ENCODE data around the gene SHANK3. TPM values are rescaled to one million over a fixed set of nuclear protein-coding genes. Genes with fewer than 3 reads are reported as not detected.
"Not testable (repeated sequence)": the region's sequence is repeated elsewhere in the genome, so short reads cannot be mapped to it uniquely, and the experiment has no call there.

Gene SHANK3
- 95.7 TPM for total RNA-seq
- long read RNA-seq, partial matches to known transcripts: 0 of 23 reads
- long read RNA-seq, other reads (novel, unspliced or antisense): 23 of 23 reads

GRCh38 chr22:50672471-50673230, at the start of gene SHANK3:
Gene SHANK3, plus strand, starts transcription at chr22:50672823.
- DNase-seq (ENCODE audit: low spot score): peak; percentile 89

DNA sequence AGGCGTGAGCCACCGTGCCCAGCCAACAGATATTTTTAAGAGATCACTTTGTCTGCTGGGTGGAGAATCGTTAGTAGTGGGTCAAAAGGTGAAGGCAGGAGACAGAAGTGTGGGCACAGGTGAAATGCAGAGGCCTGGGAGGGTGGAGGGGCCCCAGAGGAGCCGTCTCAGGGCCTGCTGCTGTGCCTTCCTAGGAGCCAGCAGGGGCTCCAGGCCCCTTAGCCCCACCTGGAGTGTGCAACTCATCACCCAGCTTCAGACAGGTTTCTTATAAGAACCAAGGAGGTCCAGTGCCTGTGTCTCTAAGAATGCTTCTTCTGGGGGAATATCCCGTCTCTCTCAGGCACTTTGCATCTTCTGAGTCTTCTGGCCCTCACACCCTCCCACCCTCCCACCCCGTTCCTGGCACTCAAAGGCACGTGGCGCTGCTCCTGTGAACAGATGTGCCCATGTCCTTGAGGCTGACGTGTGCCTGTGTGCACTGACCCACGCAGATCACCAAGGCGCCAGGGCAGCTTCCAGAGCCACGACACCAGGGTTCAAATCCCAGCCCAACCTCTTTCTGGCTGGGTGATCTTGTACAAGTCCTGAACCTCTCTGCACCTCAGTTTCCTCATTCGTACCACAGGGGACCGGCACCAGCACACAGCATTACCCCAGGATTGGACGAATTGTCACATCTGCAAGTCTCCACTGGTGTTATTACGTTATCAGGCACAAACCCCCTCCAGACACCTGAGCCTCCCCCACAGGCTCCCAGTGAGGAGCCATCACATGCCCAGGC, 48.1 kb upstream of the SHANK3 start:
- DNase-seq (ENCODE audit: low spot score): no peak

DNA sequence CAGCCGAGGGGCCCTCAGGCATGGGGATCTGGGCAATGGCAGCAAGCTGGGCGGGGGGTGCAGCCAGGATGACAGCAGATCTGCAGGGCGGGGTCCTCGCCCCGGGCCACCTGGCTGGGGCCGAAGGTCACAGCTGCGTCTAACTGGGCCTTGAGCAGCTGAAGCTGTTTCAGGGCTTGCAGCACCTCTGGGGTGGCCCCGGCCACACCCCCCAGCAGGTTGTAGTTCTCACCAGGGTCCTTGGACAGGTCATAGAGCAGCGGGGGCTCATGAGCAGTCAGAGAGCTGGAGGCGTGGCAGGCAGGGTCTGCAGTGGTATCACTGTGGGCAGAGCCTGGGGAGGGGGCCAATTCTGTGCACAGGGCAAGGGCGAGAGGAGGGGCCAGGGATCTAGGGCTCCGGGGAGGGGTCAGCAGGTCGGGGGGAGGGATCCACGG, 47.5 kb upstream of the SHANK3 start:
- peak; percentile 86 for DNase-seq (ENCODE audit: low spot score)

GRCh38 chr22:50625568-50626313, 46.9 kb upstream of the SHANK3 start:
- DNase-seq (ENCODE audit: low spot score): peak; percentile 88

DNA sequence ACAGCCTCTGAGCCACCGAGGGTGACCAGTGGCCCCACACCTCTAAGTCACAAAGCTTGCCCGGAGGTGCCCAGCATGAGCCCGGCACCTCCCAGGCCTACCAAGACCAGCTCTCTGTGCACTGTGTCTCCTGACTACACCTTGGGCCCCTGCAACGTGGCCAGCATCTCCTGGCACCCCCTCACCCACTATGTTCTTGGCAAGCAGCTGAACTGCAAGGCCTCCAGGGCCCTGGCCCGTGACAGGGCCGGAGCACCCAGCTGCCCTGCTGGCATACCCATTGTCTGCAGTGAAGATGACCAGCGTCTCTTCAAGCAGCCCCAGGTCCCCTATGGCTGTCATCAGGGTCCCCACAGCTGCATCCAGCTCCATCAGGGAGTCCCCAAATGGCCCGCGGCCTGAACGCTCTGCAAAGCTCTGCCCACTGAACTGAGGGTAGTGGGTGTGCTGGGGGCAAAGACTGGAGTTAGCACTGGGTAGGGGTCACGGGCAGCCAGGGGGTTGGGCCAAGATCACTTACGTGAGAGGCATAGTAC, 46.2 kb upstream of the SHANK3 start:
- peak; percentile 86 for DNase-seq (ENCODE audit: low spot score)

DNA sequence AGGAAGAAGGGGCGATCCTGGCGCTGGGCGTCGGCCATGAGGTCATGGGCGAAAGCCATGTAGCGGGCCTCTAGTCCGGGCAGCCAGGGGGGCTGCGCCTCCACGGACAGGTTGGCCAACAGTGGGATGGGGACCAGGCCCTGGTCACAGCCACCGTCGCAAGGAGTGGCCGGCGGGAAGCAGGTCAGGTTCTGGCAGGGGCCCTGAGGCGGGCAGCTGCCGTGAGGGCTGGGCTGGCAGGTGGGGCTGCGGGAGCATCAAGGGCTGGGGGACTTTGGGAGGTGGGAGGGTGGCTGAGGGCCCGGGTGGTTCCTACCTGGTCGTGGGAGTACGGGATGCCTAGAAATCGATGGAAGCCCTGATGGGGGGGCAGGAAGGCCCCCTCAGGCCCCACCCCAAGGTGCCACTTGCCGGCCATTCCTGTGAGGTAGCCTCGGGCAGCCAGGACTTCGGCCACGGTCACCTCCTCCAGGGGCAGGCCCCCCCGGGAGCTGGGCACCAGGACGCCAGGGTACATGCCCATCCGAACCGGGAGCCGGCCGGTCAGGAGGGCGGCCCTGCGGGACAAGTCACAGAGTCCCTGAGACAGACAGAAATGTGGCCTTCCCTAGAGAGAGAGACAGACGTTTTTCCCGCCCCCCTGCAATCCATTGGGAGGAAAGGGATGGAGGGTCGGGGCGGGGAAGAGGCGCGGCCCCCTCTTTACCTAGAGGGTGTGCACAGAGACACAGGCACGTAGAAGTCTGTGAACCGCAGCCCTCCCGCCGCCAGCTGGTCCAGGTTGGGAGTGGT, 45.6 kb upstream of the SHANK3 start:
- DNase-seq (ENCODE audit: low spot score): peak; percentile 86

DNA sequence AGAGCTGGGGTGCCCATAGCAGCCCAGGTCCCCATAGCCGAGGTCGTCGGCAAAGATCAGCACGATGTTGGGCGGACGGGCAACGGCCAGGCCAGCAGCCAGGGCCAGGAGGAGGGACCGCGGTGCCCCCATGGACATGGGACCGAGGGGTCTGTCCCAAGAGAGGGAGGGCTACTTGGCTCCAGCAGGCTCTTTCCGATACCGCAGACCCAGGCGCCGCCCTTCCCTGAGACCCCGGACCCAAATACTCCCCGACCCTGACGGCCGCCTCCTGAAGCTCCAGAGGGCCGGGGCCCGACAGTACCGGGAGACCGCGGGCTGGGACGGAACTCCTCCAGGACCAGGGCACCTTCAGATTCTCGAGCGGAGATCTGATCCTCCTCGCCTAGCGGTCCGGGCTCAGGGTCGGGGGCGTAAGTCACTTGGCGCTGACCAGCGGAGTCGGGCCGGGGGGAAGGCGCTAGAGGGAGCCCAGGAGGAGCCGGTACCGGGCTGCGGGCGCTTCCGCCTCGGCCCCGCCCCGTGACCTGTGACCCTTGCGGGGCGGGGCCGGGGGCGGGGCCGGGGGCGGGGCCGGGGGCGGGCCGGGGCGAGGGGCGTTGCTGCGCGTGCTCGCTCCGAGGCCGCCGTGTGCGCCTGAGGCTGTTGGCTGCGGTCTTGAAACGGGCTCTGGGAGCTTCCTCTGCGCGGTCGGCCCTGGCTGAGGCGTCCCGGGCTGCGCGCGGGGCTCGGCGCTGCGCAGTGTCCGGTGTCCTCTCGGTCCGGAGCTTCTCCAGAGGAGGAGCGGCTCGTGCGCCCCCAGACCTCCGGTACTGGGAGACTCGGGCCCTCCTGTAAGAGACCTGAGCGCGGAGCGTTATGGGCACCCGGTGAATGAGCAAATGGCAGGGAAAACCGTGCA, 44.7 kb upstream of the SHANK3 start, which contains the start of gene ARSA:
Gene ARSA, minus strand, starts transcription at position 511 of the 901 bp plus-strand sequence. Its CDS starts 373 bp downstream, at position 138.
- no peak for DNase-seq (ENCODE audit: low spot score)

DNA sequence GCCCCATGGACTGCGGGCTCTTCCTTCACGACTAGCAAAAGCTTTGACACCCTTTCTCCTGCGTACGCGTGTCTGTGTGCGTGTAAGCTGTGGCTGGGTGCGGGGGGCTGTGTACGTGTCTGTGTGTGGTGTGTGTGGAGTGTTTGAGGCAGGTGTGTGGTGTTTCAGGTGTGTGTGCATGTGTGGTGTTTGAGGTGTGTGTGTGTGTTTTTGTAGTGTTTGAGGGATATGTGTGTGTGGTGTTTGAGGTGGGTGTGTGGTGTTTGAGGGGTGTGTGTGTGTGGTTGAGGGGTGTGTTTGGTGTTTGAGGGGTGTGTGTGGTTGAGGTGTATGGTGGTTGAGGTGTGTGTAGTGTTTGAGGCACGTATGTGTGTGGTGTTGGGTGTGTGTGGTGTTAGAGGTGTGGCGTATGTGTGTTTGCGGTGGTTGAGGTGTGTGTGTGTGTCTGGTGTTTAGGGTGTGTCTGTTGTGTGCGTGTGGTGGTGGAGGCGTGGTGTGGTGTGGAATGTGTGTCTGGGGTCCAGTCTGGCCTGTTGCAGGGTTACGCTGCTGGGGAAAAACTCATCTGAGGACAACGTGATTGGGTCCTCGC, 44.0 kb upstream of the SHANK3 start:
- DNase-seq (ENCODE audit: low spot score): no peak

DNA sequence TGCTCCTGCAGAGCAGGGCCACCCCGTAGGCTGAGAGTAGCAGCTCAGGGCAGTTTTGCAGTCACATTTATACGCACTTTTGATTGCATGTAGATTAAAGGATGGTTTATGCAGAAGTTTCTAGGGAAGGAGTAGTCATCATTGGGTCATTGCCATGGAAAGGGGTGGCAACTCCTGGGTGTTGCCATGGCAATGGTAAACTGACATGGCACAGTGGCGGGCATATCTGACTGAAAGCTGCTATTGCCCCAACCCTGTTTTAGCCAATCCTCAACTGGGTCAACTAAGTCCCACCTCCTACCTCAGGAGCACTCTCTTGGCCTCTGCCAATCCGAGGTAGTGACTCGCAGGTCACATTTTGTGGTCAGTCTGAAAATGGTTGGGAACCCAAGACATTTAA, 42.2 kb upstream of the SHANK3 start:
- DNase-seq (ENCODE audit: low spot score): no peak

DNA sequence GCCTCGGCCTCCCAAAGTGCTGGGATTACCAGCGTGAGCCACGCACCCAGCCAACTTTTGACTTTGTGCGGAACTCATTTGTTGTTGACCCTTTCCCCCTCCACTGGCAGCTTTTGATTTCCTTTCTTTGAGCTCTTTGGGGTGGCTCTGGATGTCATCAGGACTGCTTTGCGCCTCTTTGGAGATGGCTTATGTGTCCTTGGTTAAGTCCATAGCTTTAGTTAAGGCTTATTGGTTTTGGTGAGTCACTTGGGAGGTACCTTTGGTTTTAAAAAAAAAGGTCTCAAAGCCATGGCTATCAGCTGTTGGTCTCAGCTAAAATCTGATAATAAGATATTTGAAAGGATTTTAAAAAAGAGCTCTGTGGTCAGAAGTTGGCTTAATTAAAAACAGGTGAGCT, 39.5 kb upstream of the SHANK3 start:
- DNase-seq (ENCODE audit: low spot score): no peak

GRCh38 chr22:50633771-50634170, 38.9 kb upstream of the SHANK3 start:
- no peak for DNase-seq (ENCODE audit: low spot score)

DNA sequence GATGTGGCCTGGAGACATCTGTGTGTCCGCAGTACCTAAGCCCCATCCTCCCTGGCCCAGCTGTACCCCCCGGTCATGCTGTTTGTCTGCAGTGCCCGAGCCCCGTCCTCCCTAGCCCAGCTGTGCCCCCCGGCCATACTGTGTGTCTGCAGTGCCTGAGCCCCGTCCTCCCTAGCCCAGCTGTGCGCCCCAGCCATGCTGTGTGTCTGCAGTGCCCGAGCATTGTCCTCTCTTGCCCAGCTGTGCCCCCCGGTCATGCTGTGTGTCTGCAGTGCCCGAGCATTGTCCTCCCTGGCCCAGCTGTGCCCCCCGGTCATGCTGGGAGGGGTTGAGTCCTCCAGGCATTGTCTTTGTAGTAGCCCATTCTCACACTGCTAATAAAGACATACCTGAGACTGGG, 37.0 kb upstream of the SHANK3 start:
- DNase-seq (ENCODE audit: low spot score): no peak

DNA sequence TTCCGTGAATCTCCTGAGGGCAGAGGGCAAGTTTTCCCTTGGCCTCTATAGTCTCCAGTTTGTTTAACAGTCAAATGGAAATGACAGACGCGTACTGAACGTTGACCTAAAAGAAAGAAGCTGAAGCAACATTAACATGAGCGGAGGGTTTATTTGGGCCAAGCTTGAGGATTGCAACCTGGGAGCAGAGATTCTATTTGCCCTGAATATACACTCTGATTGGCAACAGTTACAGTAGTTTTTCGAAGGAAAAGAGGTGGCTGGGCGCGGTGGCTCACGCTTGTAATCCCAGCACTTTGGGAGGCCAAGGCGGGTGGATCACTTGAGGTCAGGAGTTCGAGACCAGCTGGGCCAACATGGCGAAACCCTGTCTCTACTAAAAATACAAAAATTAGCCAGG, 32.3 kb upstream of the SHANK3 start:
- DNase-seq (ENCODE audit: low spot score): not testable (repeated sequence)

GRCh38 chr22:50640857-50641647, 31.6 kb upstream of the SHANK3 start:
- no peak for DNase-seq (ENCODE audit: low spot score)

- no peak for DNase-seq (ENCODE audit: low spot score)
Observed at GRCh38 chr22:50641696-50642607, 30.7 kb upstream of the SHANK3 start.

- not testable (repeated sequence) for DNase-seq (ENCODE audit: low spot score)
Observed at GRCh38 chr22:50643021-50643820, 29.4 kb upstream of the SHANK3 start.

Measured in mesenteric fat pad (tissue), 1 donor.